GM15510 (cell line): Measurements from ENCODE around the gene TMEM135.

ENCODE experiments used
- POLR2A ChIP-seq: IDR thresholded peaks from 3 replicates; pipeline ENCODE4 v1.6.1; 2011; ENCODE audit warnings: borderline replicate concordance; ENCODE audit not compliant: insufficient read length; ENCODE audit errors: extremely low read depth

TMEM135 gene

GRCh38 chr11:87110443-87111131 is 72.9 kb downstream of the TMEM135 start:
- no peak for TF ChIP-seq POLR2A

- TF ChIP-seq POLR2A, result no peak
Measured at GRCh38 chr11:87114093-87114492, 76.4 kb downstream of the TMEM135 start.

- no peak for TF ChIP-seq POLR2A
Measured at GRCh38 chr11:87116185-87116584, 78.5 kb downstream of the TMEM135 start.

- TF ChIP-seq POLR2A, result no peak
Measured at GRCh38 chr11:87120937-87121336, 83.2 kb downstream of the TMEM135 start.

- TF ChIP-seq POLR2A, result no peak
Measured at GRCh38 chr11:87122852-87123251, 85.1 kb downstream of the TMEM135 start.

GRCh38 chr11:87125257-87125656 is 87.5 kb downstream of the TMEM135 start:
- no peak for TF ChIP-seq POLR2A

GRCh38 chr11:87127101-87127500 is 89.4 kb downstream of the TMEM135 start:
- TF ChIP-seq POLR2A, result no peak

- TF ChIP-seq POLR2A, result no peak
Measured at GRCh38 chr11:87128372-87128771, 90.6 kb downstream of the TMEM135 start.

- TF ChIP-seq POLR2A, result no peak
Measured at GRCh38 chr11:87134524-87135106, 96.9 kb downstream of the TMEM135 start.

GRCh38 chr11:87136236-87136635 is 98.5 kb downstream of the TMEM135 start:
- no peak for TF ChIP-seq POLR2A

- TF ChIP-seq POLR2A, result no peak
Measured at GRCh38 chr11:87137711-87138110, 100.0 kb downstream of the TMEM135 start.

- no peak for TF ChIP-seq POLR2A
Measured at GRCh38 chr11:87139475-87139874, 101.7 kb downstream of the TMEM135 start.

- no peak for TF ChIP-seq POLR2A
Measured at GRCh38 chr11:87141322-87141721, 103.6 kb downstream of the TMEM135 start.

GRCh38 chr11:87141980-87142514 is 104.3 kb downstream of the TMEM135 start:
- TF ChIP-seq POLR2A, result no peak

GRCh38 chr11:87142594-87142993 is 104.9 kb downstream of the TMEM135 start:
- TF ChIP-seq POLR2A, result no peak

- no peak for TF ChIP-seq POLR2A
Measured at GRCh38 chr11:87143641-87144040, 105.9 kb downstream of the TMEM135 start.
